ENCODE measurements around the gene ATP11A. TPM values are rescaled to one million over a fixed set of nuclear protein-coding genes. Genes with fewer than 3 reads are reported as not detected.

ATP11A gene
- total RNA-seq, 1 experiment from 2014 or later = 65.3 TPM

- no peak overlapping the region for H2BK20ac ChIP-seq (ENCODE audit: low read depth, low read length, poor library complexity, severe bottlenecking)
- no peak overlapping the region for H3K4me3 Mint-ChIP-seq
- no peak overlapping the region for H2AK5ac ChIP-seq (ENCODE audit: insufficient read length, low read length)
- no peaks in the 10 kb centered on the region; the same call in 1 of the 2 replicates for H3K4me1 ChIP-seq (ENCODE audit: insufficient read depth, low read length)
- H3K36me3 Mint-ChIP-seq (ENCODE audit: insufficient read depth in 1 of 3, low read depth in 3 of 3) = peaks cover 9 to 12% (median 11%) of the 10 kb centered on the region in 3 experiments; a peak in 6 of 7 replicates
- no peak for TF ChIP-seq CTCF (conservative IDR thresholded peaks at IDR 0.05)
- H3K27me3 Mint-ChIP-seq (ENCODE audit: low read depth) = peaks cover 3% of the 10 kb centered on the region
- H3K14ac ChIP-seq (ENCODE audit: insufficient read depth, low read length) = no peak overlapping the region
- no peak overlapping the region for H4K5ac ChIP-seq (ENCODE audit: insufficient read length, low read depth, low read length)
- H2BK5ac ChIP-seq (ENCODE audit: insufficient read length, low read length) = no peak overlapping the region
- H3K23ac ChIP-seq (ENCODE audit: insufficient read length, low read depth, low read length) = no peak overlapping the region
- H3K4me2 ChIP-seq (ENCODE audit: insufficient read depth, insufficient read length, low read length) = no peak overlapping the region
- no CpG with 5 or more reads among the region's 8 CpGs for WGBS (ENCODE audit: extremely low coverage, insufficient read length, low lambda C conversion rate)
- H3K4ac ChIP-seq (ENCODE audit: low read depth, low read length) = no peak overlapping the region
- H3K9me3 Mint-ChIP-seq = peaks cover 7 to 10% of the 10 kb centered on the region in 2 experiments; a peak in 4 of 5 replicates
- no peak overlapping the region for H4K91ac ChIP-seq (ENCODE audit: insufficient read length, low read depth, low read length)
- H2AFZ ChIP-seq (ENCODE audit: low read length) = no peak overlapping the region
- H3K27me3 ChIP-seq (ENCODE audit: insufficient read depth, low read length) = no peaks in the 10 kb centered on the region
- H4K20me1 ChIP-seq (ENCODE audit: control insufficient read depth, insufficient read depth, insufficient read length) = no peaks in the 10 kb centered on the region
- H3K27ac Mint-ChIP-seq = no peak overlapping the region; a peak in 1 of 7 replicates
- no peak overlapping the region for H3K18ac ChIP-seq (ENCODE audit: insufficient read length, low read depth, low read length)
- H2BK120ac ChIP-seq (ENCODE audit: low read depth, low read length, poor library complexity, severe bottlenecking) = no peak overlapping the region
- no peaks in the 10 kb centered on the region for H3K9me3 ChIP-seq (ENCODE audit: control insufficient read depth, low read depth, low read length)
- H3K79me1 ChIP-seq (ENCODE audit: insufficient read depth, low read depth, low read length, poor library complexity, severe bottlenecking) = no peaks in the 10 kb centered on the region
- no peak overlapping the region for H3T11ph ChIP-seq (ENCODE audit: low read length)
- H2BK15ac ChIP-seq (ENCODE audit: low read depth, low read length) = no peak overlapping the region
- H4K8ac ChIP-seq (replicated peaks; ENCODE audit: insufficient read length, low read depth, low read length) = no peak overlapping the region
- H3K56ac ChIP-seq (ENCODE audit: insufficient read length, low read depth, low read length) = no peak overlapping the region
- H3K4me1 Mint-ChIP-seq = peaks cover 17 to 25% of the 10 kb centered on the region in 2 experiments
- DNase-seq = no peak
- H2BK12ac ChIP-seq (ENCODE audit: insufficient read length, low read depth, low read length) = no peak overlapping the region
- H3K79me2 ChIP-seq (ENCODE audit: insufficient read depth, low read length) = no peaks in the 10 kb centered on the region
- H3K27ac ChIP-seq (ENCODE audit: insufficient read length, low read depth, low read length) = no peak overlapping the region
- no peak overlapping the region for H3K9ac ChIP-seq (ENCODE audit: extremely low read depth, insufficient read length, low read length)
- no peaks in the 10 kb centered on the region for H3K23me2 ChIP-seq (ENCODE audit: insufficient read length, low read depth, low read length, poor library complexity, severe bottlenecking)
Observed at GRCh38 chr13:112929783-112930055, 239.9 kb downstream of the ATP11A start.

Measured in H9 (cell line).